AG04450 (cell line): ENCODE measurements around the gene LRP1B. TPM values are rescaled to one million over a fixed set of nuclear protein-coding genes. Genes with fewer than 3 reads are reported as not detected.
A peak's percentile ranks its signal among the peaks of the same experiment; 100 is the strongest.

ENCODE experiments used
- CTCF ChIA-PET: fragments of 300-600, 350-600 bp; formaldehyde crosslinking; extraction: SDS; loops from one replicate; lab custom pipeline; 2022; ENCODE audit warnings: antibody characterized with exemption, inconsistent platforms; lab: Charles Lee
- POLR2A ChIA-PET: fragments of 350-600 bp; formaldehyde crosslinking; extraction: SDS; loops from one replicate; lab custom pipeline; 2021; ENCODE audit warnings: antibody characterized with exemption, inconsistent platforms; lab: Yijun Ruan, JAX
- DNase-seq: peaks from one replicate; pipeline ENCODE4 v3.0.0-alpha.2; 2011; ENCODE audit warnings: low read depth, low spot score
- H3K27ac ChIP-seq: one replicate; pipeline ENCODE4 v1.5.1; 2012; ENCODE audit warnings: low read depth, low read length, control low read depth
- H3K27me3 ChIP-seq: one replicate; pipeline ENCODE4 v1.6.0; 2012; ENCODE audit warnings: low read length; ENCODE audit not compliant: control insufficient read depth, insufficient read depth
- H3K4me3 ChIP-seq: 2 replicates; pipeline ENCODE4 v1.5.1; 2011; ENCODE audit warnings: mild to moderate bottlenecking, low read depth, low read length, control low read depth
- H3K9me3 ChIP-seq: 2 replicates; pipeline ENCODE4 v1.5.1; 2012; ENCODE audit warnings: low read length; ENCODE audit not compliant: control insufficient read depth, insufficient read depth
- polyA plus RNA-seq: library from polyadenylated mRNA; depleted of rRNA; stranded (reverse); fragments of >200 nt; gene quantifications from 2 replicates; pipeline ENCODE4 v1.2.3, GENCODE V29; 2011
- TF ChIP-seq, protein P1 (sequence below): IDR thresholded peaks from 2 replicates; pipeline ENCODE4 v1.5.1; 2011; ENCODE audit warnings: low read depth, low read length, control low read depth, inconsistent platforms

The LRP1B gene
- polyA plus RNA-seq, 1 experiment: 0.15 TPM

DNA sequence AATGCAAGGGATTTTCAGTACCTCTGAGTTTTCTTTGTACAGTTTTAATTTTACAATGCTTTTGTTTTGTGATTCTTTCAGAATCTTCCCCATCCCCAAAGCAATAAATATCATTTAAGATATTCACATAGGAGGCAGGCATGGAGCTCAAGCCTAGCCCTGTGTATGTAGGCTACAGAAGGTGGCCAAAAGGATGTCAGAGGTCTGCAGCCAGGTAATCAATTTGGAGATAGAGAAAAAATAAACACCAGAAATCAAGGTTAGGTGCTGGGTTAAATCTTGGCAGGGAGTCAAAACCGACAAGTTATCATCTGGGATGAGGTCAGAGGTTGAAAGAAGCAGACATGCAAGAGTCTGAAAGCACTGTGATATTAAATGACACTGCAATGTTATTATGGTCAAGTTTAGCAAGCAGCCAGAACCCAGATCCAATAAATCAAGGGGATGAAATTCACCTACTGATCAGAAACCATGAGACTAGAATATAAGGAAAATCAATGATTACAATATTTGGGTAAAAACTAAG lies 45.1 kb upstream of the LRP1B start:
- CTCF ChIA-PET: no interaction called here
- POLR2A ChIA-PET: no interaction called here

DNA sequence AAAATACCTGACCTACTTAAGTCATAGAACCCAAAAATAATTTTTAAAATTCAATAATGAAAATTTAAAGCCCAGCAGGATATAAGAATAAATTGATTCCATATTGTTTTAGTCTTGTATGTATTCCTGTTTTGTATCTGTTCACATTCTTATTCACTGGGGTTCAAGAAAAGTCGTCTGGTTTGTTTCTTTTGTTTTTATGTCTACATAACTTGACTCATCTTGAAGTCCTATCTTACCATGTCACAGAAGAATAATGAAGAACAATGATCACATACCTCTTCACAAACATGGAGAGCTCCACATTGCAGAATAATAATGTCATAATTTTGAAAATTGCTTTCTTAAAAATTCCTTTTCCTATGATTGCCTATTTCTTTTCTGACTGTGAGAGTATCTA lies 43.4 kb upstream of the LRP1B start:
- Histone ChIP-seq H3K27ac (no peak overlapping the region), H3K4me3 (no peak overlapping the region), H3K27me3 (no peaks in the 10 kb centered on the region), H3K9me3 (no peaks in the 10 kb centered on the region)
- no peak for DNase-seq
- ChIA-PET CTCF (no interaction called here), POLR2A (no interaction called here)
- TF ChIP-seq, protein P1, sequence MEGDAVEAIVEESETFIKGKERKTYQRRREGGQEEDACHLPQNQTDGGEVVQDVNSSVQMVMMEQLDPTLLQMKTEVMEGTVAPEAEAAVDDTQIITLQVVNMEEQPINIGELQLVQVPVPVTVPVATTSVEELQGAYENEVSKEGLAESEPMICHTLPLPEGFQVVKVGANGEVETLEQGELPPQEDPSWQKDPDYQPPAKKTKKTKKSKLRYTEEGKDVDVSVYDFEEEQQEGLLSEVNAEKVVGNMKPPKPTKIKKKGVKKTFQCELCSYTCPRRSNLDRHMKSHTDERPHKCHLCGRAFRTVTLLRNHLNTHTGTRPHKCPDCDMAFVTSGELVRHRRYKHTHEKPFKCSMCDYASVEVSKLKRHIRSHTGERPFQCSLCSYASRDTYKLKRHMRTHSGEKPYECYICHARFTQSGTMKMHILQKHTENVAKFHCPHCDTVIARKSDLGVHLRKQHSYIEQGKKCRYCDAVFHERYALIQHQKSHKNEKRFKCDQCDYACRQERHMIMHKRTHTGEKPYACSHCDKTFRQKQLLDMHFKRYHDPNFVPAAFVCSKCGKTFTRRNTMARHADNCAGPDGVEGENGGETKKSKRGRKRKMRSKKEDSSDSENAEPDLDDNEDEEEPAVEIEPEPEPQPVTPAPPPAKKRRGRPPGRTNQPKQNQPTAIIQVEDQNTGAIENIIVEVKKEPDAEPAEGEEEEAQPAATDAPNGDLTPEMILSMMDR: no peak

More for the DNA sequence above, 45.1 kb upstream of the LRP1B start:
- TF ChIP-seq, protein P1: no peak
- DNase-seq: no peak
- H3K4me3 ChIP-seq: no peak overlapping the region
- no peaks in the 10 kb centered on the region for H3K9me3 ChIP-seq
- H3K27me3 ChIP-seq: no peaks in the 10 kb centered on the region
- H3K27ac ChIP-seq: no peak overlapping the region

DNA sequence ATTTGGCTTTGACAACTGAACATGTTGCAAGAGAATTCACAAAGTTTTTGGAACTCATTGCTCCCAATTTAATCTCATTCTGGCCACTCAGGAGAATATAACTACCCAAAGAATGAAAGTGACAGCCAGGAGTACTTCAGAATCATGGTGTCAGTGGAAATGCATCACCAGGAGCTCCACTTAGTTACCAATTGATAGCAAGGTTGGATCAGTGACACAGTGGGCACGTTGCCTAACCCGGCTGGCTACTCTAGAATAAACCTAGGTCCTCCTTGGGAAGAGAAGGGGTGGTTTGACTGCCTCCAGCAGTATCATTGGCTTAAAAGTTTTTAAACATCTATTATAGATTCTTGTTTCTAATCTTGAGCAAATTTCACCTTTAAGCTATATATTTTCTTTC lies 40.0 kb upstream of the LRP1B start:
- no peak overlapping the region for H3K4me3 ChIP-seq
- ChIA-PET CTCF (interaction anchor here (0.6 to 1.1 kb wide), 4 partner anchors 10 to 425 kb away, joined by 3 to 5 read pairs (median 3); no protein-coding TSS in a partner anchor), POLR2A (no interaction called here)
- H3K27me3 ChIP-seq: no peaks in the 10 kb centered on the region
- no peaks in the 10 kb centered on the region for H3K9me3 ChIP-seq
- no peak for DNase-seq
- TF ChIP-seq, protein P1: no peak
- H3K27ac ChIP-seq: no peak overlapping the region

DNA sequence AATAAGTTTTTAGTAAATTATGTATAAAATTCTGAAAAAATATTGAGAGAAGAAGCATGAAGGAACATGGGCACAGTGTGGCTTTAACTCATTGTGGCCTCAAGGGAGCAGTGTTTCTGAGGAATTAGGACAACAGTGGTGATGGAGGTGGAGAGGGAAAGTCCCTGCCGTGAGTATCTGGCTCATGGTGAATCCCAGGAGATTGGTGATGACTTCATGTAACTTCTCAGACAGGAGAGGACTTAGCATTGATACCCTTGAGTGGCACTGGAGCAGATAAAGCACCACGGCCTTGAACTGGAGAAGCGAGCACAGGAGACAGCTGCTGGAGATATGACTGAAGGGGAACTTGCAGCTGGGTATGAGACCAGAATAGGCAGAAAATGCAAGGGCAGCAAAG lies 35.0 kb upstream of the LRP1B start:
- no peak overlapping the region for H3K4me3 ChIP-seq
- CTCF ChIA-PET: interaction anchor here (0.8 to 1.3 kb wide), 6 partner anchors 15 to 476 kb away, joined by 3 to 5 read pairs (median 4); no protein-coding TSS in a partner anchor
- DNase-seq: peak; percentile 16
- no peaks in the 10 kb centered on the region for H3K9me3 ChIP-seq
- POLR2A ChIA-PET: no interaction called here
- H3K27me3 ChIP-seq: no peaks in the 10 kb centered on the region
- TF ChIP-seq, protein P1: peak; percentile 65
- no peak overlapping the region for H3K27ac ChIP-seq

DNA sequence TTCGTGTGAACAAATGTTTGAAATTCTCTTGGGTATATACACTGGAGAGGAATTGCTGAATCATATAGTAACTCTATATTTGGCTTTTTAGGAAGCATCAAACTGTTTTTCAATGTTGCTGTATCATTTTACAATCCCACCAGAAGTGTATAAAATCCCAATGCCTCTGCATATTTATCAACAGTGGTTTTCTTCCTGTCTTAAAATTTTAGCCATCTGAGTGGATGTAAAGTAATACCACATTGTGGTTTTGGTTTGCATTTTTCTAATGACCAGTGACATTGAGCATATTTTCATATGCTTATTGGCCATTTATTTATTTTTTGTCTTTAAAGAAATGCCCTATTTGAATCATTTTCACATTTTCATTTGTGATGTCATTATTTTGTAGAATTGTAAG lies 22.8 kb upstream of the LRP1B start:
- ChIA-PET CTCF (no interaction called here), POLR2A (no interaction called here)
- no peak for DNase-seq
- Histone ChIP-seq H3K27me3 (no peaks in the 10 kb centered on the region), H3K27ac (no peak overlapping the region), H3K9me3 (no peaks in the 10 kb centered on the region), H3K4me3 (no peak overlapping the region)
- TF ChIP-seq, protein P1: no peak
